HepG2 (cell line): Measurements from ENCODE around the gene ATP10A. TPM values are rescaled to one million over a fixed set of nuclear protein-coding genes. Genes with fewer than 3 reads are reported as not detected.

Experiments
- ATAC-seq: fragments of 200-7000 bp; cut with Tn5 transposase; 3 replicates; pipeline ENCODE4 v1.9.1; 2020; ENCODE audit warnings: mild to moderate bottlenecking, moderate library complexity
- BruUV-seq: library from RNA; stranded (reverse); fragments of 400-500 nt; replicated peaks from 2 replicates; lab custom pipeline; 2021; lab: Mats Ljungman, UMichigan
- CTCF ChIA-PET: fragments of 300-600 bp; formaldehyde crosslinking; extraction: SDS; loops from one replicate; lab custom pipeline; 2021; ENCODE audit warnings: low total read pairs, inconsistent platforms, low intra/inter-chr PET ratio; lab: Yijun Ruan, JAX
- POLR2A ChIA-PET: fragments of 350-600 bp; sonication (Branson Sonifier 250); formaldehyde crosslinking; loops from one replicate; lab custom pipeline; 2020; ENCODE audit warnings: antibody characterized with exemption, inconsistent platforms; lab: Yijun Ruan, JAX
- DNase-seq: peaks from one replicate; pipeline ENCODE4 v3.0.0-alpha.2; 2015; ENCODE audit warnings: low spot score
- FAIRE-seq: peaks from 3 replicates; lab custom pipeline; 2011; peaks lifted over from hg19 to GRCh38; lab: Jason Lieb, UNC
- H2AFZ ChIP-seq: one replicate; pipeline ENCODE4 v1.6.1; 2011; ENCODE audit warnings: low read length, inconsistent platforms
- H3K27ac ChIP-seq: fragments of 300-600 bp; 3 replicates; pipeline ENCODE4 v1.8.0; 2011; ENCODE audit warnings: mixed run types, mild to moderate bottlenecking, mixed read lengths, low read length, inconsistent platforms; ENCODE audit not compliant: insufficient read depth; ENCODE audit errors: extremely low read length
- H3K27me3 ChIP-seq, 2 experiments: fragments of 200-600 bp in 1 of 2; 2 replicates in 1 of 2; 3 replicates in 1 of 2; pipeline versions ENCODE4 v1.6.0 to v1.8.0; 2011; ENCODE audit warnings: low read length in 2 of 2, mild to moderate bottlenecking in 2 of 2, moderate library complexity in 2 of 2, inconsistent platforms in 1 of 2; ENCODE audit not compliant: insufficient read depth in 2 of 2, control insufficient read depth in 1 of 2
- H3K36me3 ChIP-seq, 2 experiments: fragments of 200-600 bp in 1 of 2; replicated peaks in 1 of 2; 2 replicates in 1 of 2; 3 replicates in 1 of 2; pipeline versions ENCODE4 v1.5.1 to v1.8.0; 2011; ENCODE audit warnings: low read length in 2 of 2, inconsistent platforms in 1 of 2; ENCODE audit not compliant: insufficient read depth in 2 of 2, control insufficient read depth in 1 of 2
- H3K4me1 ChIP-seq: 2 replicates; pipeline ENCODE4 v1.5.1; 2012; ENCODE audit warnings: low read length, inconsistent platforms; ENCODE audit not compliant: insufficient read depth
- H3K4me2 ChIP-seq: 2 replicates; pipeline ENCODE4 v1.6.0; 2011; ENCODE audit warnings: low read depth, low read length, inconsistent platforms
- H3K4me3 ChIP-seq, 3 experiments: fragments of 200-600 bp in 1 of 3; sonication (generic), shearing (Covaris generic) in 1 of 3; replicated peaks in 1 of 3; 2 replicates each; pipeline ENCODE4 v1.5.1; 2011 to 2016; ENCODE audit warnings: low read length in 3 of 3, inconsistent platforms in 2 of 3, low read depth in 2 of 3, mild to moderate bottlenecking in 2 of 3, control low read depth in 1 of 3, mixed read lengths in 1 of 3; ENCODE audit not compliant: insufficient read depth in 1 of 3
- H3K79me2 ChIP-seq: one replicate; pipeline ENCODE4 v1.6.1; 2011; ENCODE audit warnings: low read length, inconsistent platforms; ENCODE audit not compliant: insufficient read depth
- H3K9ac ChIP-seq: 2 replicates; pipeline ENCODE4 v1.6.0; 2011; ENCODE audit warnings: mild to moderate bottlenecking, low read depth, low read length, inconsistent platforms; ENCODE audit not compliant: insufficient read depth
- H3K9me3 ChIP-seq: 2 replicates; pipeline ENCODE4 v1.5.1; 2012; ENCODE audit warnings: mild to moderate bottlenecking, low read length
- H4K20me1 ChIP-seq: 2 replicates; pipeline ENCODE4 v1.6.0; 2011; ENCODE audit warnings: inconsistent platforms, mild to moderate bottlenecking, low read length, moderate library complexity; ENCODE audit not compliant: insufficient read depth
- FOXA3 ChIP-seq: IDR thresholded peaks from 2 replicates; pipeline ENCODE4 v1.6.1; 2016; ENCODE audit warnings: missing genetic modification reagents, missing compliant biosample characterization
- KAT8 ChIP-seq: IDR thresholded peaks from 2 replicates; pipeline ENCODE4 v1.6.1; 2016; ENCODE audit warnings: missing genetic modification reagents, missing compliant biosample characterization
- TOPORS ChIP-seq: sonication (generic); formaldehyde crosslinking; IDR thresholded peaks from 2 replicates; pipeline ENCODE4 v1.8.0; 2023; ENCODE audit warnings: mild to moderate bottlenecking, missing genetic modification reagents
- ZNF232 ChIP-seq: sonication (generic); formaldehyde crosslinking; IDR thresholded peaks from 2 replicates; pipeline ENCODE4 v1.4.0; 2020; ENCODE audit warnings: missing genetic modification reagents, borderline replicate concordance
- ZNF775 ChIP-seq: sonication (generic); formaldehyde crosslinking; IDR thresholded peaks from 2 replicates; pipeline ENCODE4 v1.4.0; 2020; ENCODE audit warnings: missing genetic modification reagents, mild to moderate bottlenecking, moderate library complexity, borderline replicate concordance
- WGBS: methylation state at CpG from one replicate; pipeline ENCODE4 v1.1.6; 2017; ENCODE audit warnings: low lambda C conversion rate; 5-methylcytosine and 5-hydroxymethylcytosine counted together
- in situ Hi-C: cut with HindIII; loops from 2 replicates; pipeline ENCODE4 v1.10.0; 2017; ENCODE audit warnings: low pct_unique_long_range_greater_than_20kb; ENCODE audit not compliant: extremely low pct_ligation_motif_present
- intact Hi-C: fragments of 100-400 bp; cut with micrococcal nuclease; formaldehyde crosslinking; loops from one replicate; pipeline ENCODE4 v1.10.0; 2022; ENCODE audit not compliant: unreplicated experiment
- polyA plus RNA-seq, 8 experiments: library from polyadenylated mRNA; depleted of rRNA in 3 of 8; stranded (reverse) in 7 of 8; unstranded in 1 of 8; fragments of >200 nt; fragmentation: Illumina TruSeq in 4 of 8; extraction: Trizol in 4 of 8; gene quantifications; 2 replicates each; pipeline versions ENCODE4 v1.2.1 to v1.2.3, GENCODE V29; 2011 to 2016; ENCODE audit warnings: low read depth in 4 of 8, missing spikeins in 1 of 8, mixed read lengths in 1 of 8; ENCODE audit not compliant: insufficient read depth in 1 of 8
- total RNA-seq, 5 experiments: library from RNA; depleted of rRNA; stranded (reverse); fragments of >200 nt; fragmentation: Illumina TruSeq; extraction: Trizol; gene quantifications; 2 replicates each; pipeline ENCODE4 v1.2.3, GENCODE V29; 2016; ENCODE audit warnings: low read depth in 1 of 5
- TF ChIP-seq, protein P1 (sequence below): sonication (generic); formaldehyde crosslinking; IDR thresholded peaks from 2 replicates; pipeline ENCODE4 v1.5.1; 2020; ENCODE audit warnings: missing genetic modification reagents, mild to moderate bottlenecking, borderline replicate concordance
- TF ChIP-seq, protein P2 (sequence below): sonication (generic); formaldehyde crosslinking; IDR thresholded peaks from 2 replicates; pipeline ENCODE4 v1.8.1; 2023; ENCODE audit warnings: mild to moderate bottlenecking, missing genetic modification reagents, borderline replicate concordance

ATP10A gene
- total and polyA plus RNA-seq, 2 of the 13 experiments (the other 11 are each of a cell fraction or from before 2014, with no cell fraction given), result 0.58 to 4.2 TPM

DNA sequence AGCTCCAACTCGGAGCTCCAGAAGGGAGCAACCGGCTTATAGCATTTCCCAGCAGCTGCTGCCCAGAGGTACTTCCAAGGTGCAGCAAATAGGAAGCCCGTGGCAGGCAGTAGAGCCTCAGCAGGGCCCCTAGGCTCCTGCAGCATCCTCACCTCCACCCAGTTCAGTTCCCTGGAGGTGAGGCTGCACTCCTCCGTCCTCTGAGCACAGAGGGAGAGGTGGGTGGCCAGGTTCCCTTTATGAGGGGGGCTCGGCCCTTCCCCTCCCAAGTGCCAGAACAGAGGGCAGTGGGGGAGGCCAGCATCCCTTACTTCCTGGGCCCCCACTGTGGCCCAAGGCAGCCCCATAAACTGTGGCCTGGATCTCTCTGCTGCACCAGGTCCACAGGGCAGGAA lies 150.2 kb downstream of the ATP10A start (continued):
- TF ChIP-seq, protein P1, sequence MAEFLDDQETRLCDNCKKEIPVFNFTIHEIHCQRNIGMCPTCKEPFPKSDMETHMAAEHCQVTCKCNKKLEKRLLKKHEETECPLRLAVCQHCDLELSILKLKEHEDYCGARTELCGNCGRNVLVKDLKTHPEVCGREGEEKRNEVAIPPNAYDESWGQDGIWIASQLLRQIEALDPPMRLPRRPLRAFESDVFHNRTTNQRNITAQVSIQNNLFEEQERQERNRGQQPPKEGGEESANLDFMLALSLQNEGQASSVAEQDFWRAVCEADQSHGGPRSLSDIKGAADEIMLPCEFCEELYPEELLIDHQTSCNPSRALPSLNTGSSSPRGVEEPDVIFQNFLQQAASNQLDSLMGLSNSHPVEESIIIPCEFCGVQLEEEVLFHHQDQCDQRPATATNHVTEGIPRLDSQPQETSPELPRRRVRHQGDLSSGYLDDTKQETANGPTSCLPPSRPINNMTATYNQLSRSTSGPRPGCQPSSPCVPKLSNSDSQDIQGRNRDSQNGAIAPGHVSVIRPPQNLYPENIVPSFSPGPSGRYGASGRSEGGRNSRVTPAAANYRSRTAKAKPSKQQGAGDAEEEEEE (CRISPR knock-in tag), result no peak
- TF ChIP-seq FOXA3, result no peak
- TF ChIP-seq ZNF232 (CRISPR knock-in tag), result no peak
- TF ChIP-seq, all 625 proteins: peak for 0

DNA sequence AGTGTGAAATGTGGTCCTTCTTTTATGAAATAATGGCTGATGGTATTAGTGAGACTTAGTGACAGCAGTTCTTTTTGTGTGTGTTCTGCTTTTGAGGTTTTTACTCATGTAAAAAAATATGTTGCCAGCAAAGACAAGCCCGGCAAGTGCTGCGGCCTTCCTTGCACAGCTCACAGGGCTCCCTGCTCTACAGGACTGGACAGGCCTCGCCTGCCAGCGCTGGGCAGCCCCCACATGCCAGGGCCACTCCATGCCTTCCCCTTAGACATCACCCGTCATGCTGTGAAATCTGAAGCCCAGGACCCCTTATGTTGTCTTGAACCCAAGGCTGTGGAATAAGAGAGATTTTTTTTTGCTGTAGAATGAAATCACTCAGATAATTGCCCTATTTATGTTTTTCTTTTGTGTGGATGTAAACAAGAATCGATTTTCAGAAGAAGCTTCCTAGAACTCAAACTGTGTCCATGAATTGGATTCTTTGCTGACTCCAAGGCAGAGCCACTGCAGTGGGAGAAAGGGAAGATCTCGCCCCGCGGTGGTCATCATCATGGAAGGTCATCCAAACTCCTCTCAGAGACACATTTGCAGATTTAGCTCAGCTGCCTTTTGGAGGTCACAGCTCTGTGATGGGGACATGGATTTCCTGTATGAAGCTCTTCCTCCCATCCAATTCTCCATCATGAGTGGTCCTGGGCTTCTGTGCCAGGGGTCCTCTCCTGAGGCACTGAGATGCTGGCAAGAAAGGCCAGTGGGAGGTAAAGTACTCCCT lies 150.8 kb downstream of the ATP10A start:
- Histone ChIP-seq H3K27ac (no peak overlapping the region), H3K4me3 (no peak overlapping the region), H3K79me2 (no peaks in the 10 kb centered on the region), H2AFZ (no peak overlapping the region), H3K36me3 (no peaks in the 10 kb centered on the region), H4K20me1 (no peaks in the 10 kb centered on the region), H3K9ac (no peak overlapping the region), H3K9me3 (no peaks in the 10 kb centered on the region), H3K4me1 (no peaks in the 10 kb centered on the region), H3K4me2 (no peak overlapping the region), H3K27me3 (peaks cover 0 to 3% of the 10 kb centered on the region in 2 experiments; a peak in 1 of 5 replicates)
- TF ChIP-seq, protein P2, sequence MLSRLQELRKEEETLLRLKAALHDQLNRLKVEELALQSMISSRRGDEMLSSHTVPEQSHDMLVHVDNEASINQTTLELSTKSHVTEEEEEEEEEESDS, result no peak
- TF ChIP-seq ZNF775 (CRISPR knock-in tag), result no peak
- TF ChIP-seq KAT8 (CRISPR knock-in tag), result no peak
- no peak for TF ChIP-seq TOPORS (CRISPR knock-in tag)
- DNase-seq (no peak), ATAC-seq (no peak), FAIRE-seq (no peak)
- in situ Hi-C loops, result loop anchor here (10.0 kb wide), 1 partner anchor 198 kb away; no protein-coding TSS in a partner anchor
- 46% methylated on average over 8 of the region's 9 CpGs for WGBS
- ChIA-PET CTCF (no interaction called here), POLR2A (no interaction called here)
- intact Hi-C loops, result no loop called here
- no TSS peak for BruUV-seq
